RWPE2 (cell line): Measurements from ENCODE around the gene BABAM1.

Experiments used
- ATAC-seq: fragments of 200-7000 bp; cut with Tn5 transposase; 3 replicates; pipeline ENCODE4 v1.9.1; 2021; ENCODE audit warnings: low read depth
- DNase-seq: peaks from one replicate; pipeline ENCODE4 v3.0.0-alpha.2; 2020; ENCODE audit warnings: low spot score
- H3K27ac ChIP-seq: fragments of 450-650 bp; 2 replicates; pipeline ENCODE4 v1.5.1; 2017; ENCODE audit warnings: mild to moderate bottlenecking; ENCODE audit not compliant: poor library complexity, severe bottlenecking
- H3K27me3 ChIP-seq: fragments of 250-450 bp; sonication (Bioruptor Pico); 2 replicates; pipeline ENCODE4 v1.5.1; 2021; ENCODE audit warnings: mild to moderate bottlenecking, moderate library complexity; ENCODE audit not compliant: insufficient read depth, poor library complexity, severe bottlenecking
- H3K36me3 ChIP-seq: fragments of 250-450 bp; sonication (Bioruptor Pico); 2 replicates; pipeline ENCODE4 v1.5.1; 2020; ENCODE audit warnings: low read depth, mild to moderate bottlenecking, moderate library complexity
- H3K4me1 ChIP-seq: fragments of 250-450 bp; sonication (Bioruptor Pico); 2 replicates; pipeline ENCODE4 v1.5.1; 2021; ENCODE audit warnings: mild to moderate bottlenecking, moderate library complexity; ENCODE audit not compliant: insufficient read depth, poor library complexity, severe bottlenecking
- H3K4me3 ChIP-seq: fragments of 250-450 bp; sonication (Bioruptor Pico); 2 replicates; pipeline ENCODE4 v1.5.1; 2021; ENCODE audit warnings: mild to moderate bottlenecking, moderate library complexity; ENCODE audit not compliant: severe bottlenecking
- H3K9me3 ChIP-seq: fragments of 250-450 bp; sonication (Bioruptor Pico); 2 replicates; pipeline ENCODE4 v1.5.1; 2021; ENCODE audit warnings: mild to moderate bottlenecking, moderate library complexity; ENCODE audit not compliant: severe bottlenecking
- CTCF ChIP-seq: fragments of 450-650 bp; IDR thresholded peaks from one replicate; pipeline ENCODE4 v1.5.1; 2017; ENCODE audit warnings: mild to moderate bottlenecking, moderate library complexity; ENCODE audit not compliant: poor library complexity, severe bottlenecking

The BABAM1 gene

GRCh38 chr19:17307876-17308377 lies 40.7 kb downstream of the BABAM1 start:
- ATAC-seq (no peak), DNase-seq (no peak)
- no peak for TF ChIP-seq CTCF
- Histone ChIP-seq H3K9me3 (no peaks in the 10 kb centered on the region), H3K27ac (no peak overlapping the region), H3K4me1 (peaks cover 11% of the 10 kb centered on the region), H3K27me3 (no peaks in the 10 kb centered on the region), H3K36me3 (peaks cover 10% of the 10 kb centered on the region; the same call in 1 of the 2 replicates), H3K4me3 (no peak overlapping the region)

DNA sequence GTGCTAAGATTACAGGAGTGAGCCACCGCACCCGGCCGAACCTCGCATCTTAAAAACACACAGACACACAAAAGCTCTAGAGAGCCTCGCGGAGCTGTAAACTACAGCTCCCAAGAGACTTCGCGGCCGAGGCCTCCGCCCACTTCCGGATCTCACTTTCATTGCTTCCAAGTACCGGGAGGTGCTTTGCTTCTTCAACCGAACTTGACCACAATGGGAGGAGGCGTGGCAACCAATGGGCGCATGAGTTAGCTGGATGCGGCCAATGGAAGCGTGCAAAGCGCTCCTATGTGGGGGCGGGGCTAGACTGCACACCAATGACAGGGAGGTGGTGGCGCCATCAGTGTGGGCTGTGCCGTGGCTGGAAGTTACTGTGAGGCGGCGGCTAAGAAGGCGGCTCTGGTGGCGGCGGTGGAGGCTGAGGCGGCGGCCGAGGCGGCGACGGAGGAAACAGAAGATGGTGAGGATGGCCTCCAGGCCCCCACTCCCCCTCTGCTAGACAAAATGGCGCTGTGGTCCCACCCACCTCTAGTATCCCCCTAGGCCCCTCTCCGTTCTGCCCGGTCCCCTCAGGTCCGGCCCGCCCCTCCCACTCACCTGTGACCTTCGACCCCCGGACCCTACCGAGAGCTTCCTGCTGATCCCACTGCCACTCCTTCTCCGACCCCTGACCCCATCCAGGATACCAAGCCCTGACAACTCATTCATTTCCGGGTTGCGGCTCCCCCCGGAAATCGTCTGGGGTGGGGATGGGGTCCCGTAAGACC lies 42.1 kb downstream of the BABAM1 start, which contains the start of gene DDA1:
DDA1 (plus strand) TSS at position 366 of the 767 bp plus-strand sequence; CDS start at position 458, 92 bp downstream.
- Histone ChIP-seq H3K4me3 (peak within 1 kb of the TSS; percentile 60), H3K27ac (peak within 1 kb of the TSS; percentile 66), H3K9me3 (no peaks in the 10 kb centered on the region), H3K36me3 (peaks cover 19% of the 10 kb centered on the region), H3K4me1 (peaks cover 11% of the 10 kb centered on the region), H3K27me3 (no peaks in the 10 kb centered on the region)
- peak; percentile 80 for ATAC-seq
- DNase-seq: peak; percentile 99
- TF ChIP-seq CTCF: no peak

- no peaks in the 10 kb centered on the region for H3K27me3 ChIP-seq
- no peak for DNase-seq
- H3K4me3 ChIP-seq: peak overlapping the region; percentile 60
- peaks cover 24% of the 10 kb centered on the region for H3K36me3 ChIP-seq
- no peak for TF ChIP-seq CTCF
- H3K9me3 ChIP-seq: no peaks in the 10 kb centered on the region
- peak overlapping the region; percentile 66 for H3K27ac ChIP-seq
- peaks cover 9% of the 10 kb centered on the region for H3K4me1 ChIP-seq
- ATAC-seq: no peak
These were observed 42.8 kb downstream of the BABAM1 start for GRCh38 chr19:17309965-17310461.

DNA sequence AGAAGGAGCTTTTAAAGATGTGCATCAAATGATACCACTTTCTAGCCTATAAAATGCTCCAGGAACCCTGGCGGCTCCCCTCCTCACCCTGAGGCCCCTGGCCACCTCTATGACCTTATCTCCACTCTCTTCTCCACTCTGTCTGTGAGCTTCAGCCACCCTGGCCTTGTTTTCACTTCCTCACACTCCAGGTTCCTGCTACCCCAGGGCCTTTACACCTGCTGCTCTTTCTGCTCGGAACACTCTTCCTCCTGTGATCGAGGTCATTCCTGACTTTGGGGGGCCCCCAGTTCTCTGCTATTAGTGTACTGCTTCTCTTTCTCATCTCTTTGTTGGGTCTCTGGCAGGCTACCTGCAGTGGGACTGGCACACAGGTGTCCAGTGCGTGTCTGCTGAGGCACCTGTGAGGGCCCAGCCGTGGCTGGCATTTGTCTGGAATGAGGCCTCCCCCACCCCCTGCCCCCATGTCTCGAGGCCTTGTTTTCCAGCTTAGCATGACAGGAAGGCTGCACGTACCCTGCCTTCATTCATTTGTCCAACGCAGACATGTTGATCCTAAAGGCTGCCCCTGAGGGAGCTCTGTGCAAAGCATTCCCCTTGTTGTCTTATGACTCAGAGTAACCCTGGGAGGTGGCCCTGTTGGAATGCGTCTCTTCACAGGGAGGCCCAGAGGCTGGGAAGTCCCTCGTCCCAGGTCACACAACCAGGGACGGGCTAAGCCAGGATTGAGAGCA lies 44.4 kb downstream of the BABAM1 start:
- no peak for TF ChIP-seq CTCF
- peak overlapping the region; percentile 66 for H3K27ac ChIP-seq
- no peaks in the 10 kb centered on the region for H3K27me3 ChIP-seq
- peaks cover 34% of the 10 kb centered on the region for H3K36me3 ChIP-seq
- ATAC-seq (peak; percentile 46; the same call in 2 of the 3 replicates), DNase-seq (no peak)
- peaks cover 9% of the 10 kb centered on the region for H3K4me1 ChIP-seq
- no peaks in the 10 kb centered on the region for H3K9me3 ChIP-seq
- no peak overlapping the region for H3K4me3 ChIP-seq
